IMR-90 (cell line): ENCODE data around the gene PRAMEF4. TPM values are rescaled to one million over a fixed set of nuclear protein-coding genes. Genes with fewer than 3 reads are reported as not detected.
"Not testable (repeated sequence)": the region's sequence is repeated elsewhere in the genome, so short reads cannot be mapped to it uniquely, and the experiment has no call there.

Experiments used
- ATAC-seq: fragments of 200-7000 bp; cut with Tn5 transposase; 2 replicates; pipeline ENCODE4 v1.9.1; 2020; ENCODE audit warnings: low read depth, mild to moderate bottlenecking, moderate library complexity
- BruUV-seq: library from RNA; stranded (reverse); fragments of 400-500 nt; replicated peaks from 2 replicates; lab custom pipeline; 2021; lab: Mats Ljungman, UMichigan
- CTCF ChIA-PET: fragments of 300-600 bp; formaldehyde crosslinking; extraction: SDS; loops from one replicate; lab custom pipeline; 2021; ENCODE audit warnings: antibody characterized with exemption; lab: Yijun Ruan, JAX
- POLR2A ChIA-PET: fragments of 300-600 bp; sonication (Branson Sonifier 250); formaldehyde crosslinking; loops from one replicate; lab custom pipeline; 2022; ENCODE audit warnings: antibody characterized with exemption; ENCODE audit not compliant: unreplicated experiment; lab: Charles Lee
- DNase-seq: peaks from one replicate; pipeline ENCODE4 v3.0.0; 2013
- H2AFZ ChIP-seq: replicated peaks from 2 replicates; pipeline ENCODE3; 2013; ENCODE audit warnings: low read length, mild to moderate bottlenecking; ENCODE audit not compliant: poor library complexity
- H2AK5ac ChIP-seq: 2 replicates; pipeline ENCODE4 v1.6.1; 2013; ENCODE audit warnings: low read depth, low read length, inconsistent platforms
- H2AK9ac ChIP-seq: replicated peaks from 2 replicates; pipeline ENCODE3; 2013; ENCODE audit warnings: mild to moderate bottlenecking, low read depth, low read length, moderate library complexity; ENCODE audit not compliant: poor library complexity
- H2BK120ac ChIP-seq: 2 replicates; pipeline ENCODE4 v1.6.1; 2013; ENCODE audit warnings: low read depth, low read length, inconsistent platforms
- H2BK15ac ChIP-seq: 3 replicates; pipeline ENCODE4 v1.6.1; 2013; ENCODE audit warnings: low read depth, low read length, inconsistent platforms
- H2BK20ac ChIP-seq: 2 replicates; pipeline ENCODE4 v1.6.1; 2013; ENCODE audit warnings: low read depth, mild to moderate bottlenecking, inconsistent platforms, low read length, moderate library complexity
- H2BK5ac ChIP-seq: 2 replicates; pipeline ENCODE4 v1.6.1; 2013; ENCODE audit warnings: mild to moderate bottlenecking, low read depth, low read length, inconsistent platforms; ENCODE audit not compliant: poor library complexity, severe bottlenecking
- H3K14ac ChIP-seq: replicated peaks from 2 replicates; pipeline ENCODE4 v1.6.1; 2013; ENCODE audit warnings: low read depth, low read length, inconsistent platforms
- H3K18ac ChIP-seq: 2 replicates; pipeline ENCODE4 v1.6.1; 2013; ENCODE audit warnings: low read depth, low read length, control low read depth
- H3K23ac ChIP-seq: 2 replicates; pipeline ENCODE4 v1.6.1; 2013; ENCODE audit warnings: low read depth, low read length, inconsistent platforms
- H3K27ac ChIP-seq: 2 replicates; pipeline ENCODE4 v1.5.1; 2013; ENCODE audit warnings: mild to moderate bottlenecking, control low read depth, low read length; ENCODE audit not compliant: insufficient read depth
- H3K27me3 ChIP-seq: 2 replicates; pipeline ENCODE4 v1.6.1; 2013; ENCODE audit warnings: low read length; ENCODE audit not compliant: control insufficient read depth, insufficient read depth
- H3K36me3 ChIP-seq: 2 replicates; pipeline ENCODE4 v1.6.1; 2013; ENCODE audit warnings: low read length, mixed read lengths; ENCODE audit not compliant: control insufficient read depth, insufficient read depth
- H3K4ac ChIP-seq: 2 replicates; pipeline ENCODE4 v1.6.1; 2013; ENCODE audit warnings: low read depth, low read length, inconsistent platforms
- H3K4me1 ChIP-seq: 2 replicates; pipeline ENCODE4 v1.6.1; 2013; ENCODE audit warnings: low read length, mixed read lengths; ENCODE audit not compliant: control insufficient read depth, insufficient read depth
- H3K4me2 ChIP-seq: 2 replicates; pipeline ENCODE4 v1.6.1; 2013; ENCODE audit warnings: low read depth, mild to moderate bottlenecking, control low read depth, low read length, moderate library complexity
- H3K4me3 ChIP-seq: 2 replicates; pipeline ENCODE4 v1.5.1; 2013; ENCODE audit warnings: low read depth, mild to moderate bottlenecking, control low read depth, low read length, moderate library complexity; ENCODE audit not compliant: insufficient read depth
- H3K56ac ChIP-seq: 2 replicates; pipeline ENCODE4 v1.6.1; 2013; ENCODE audit warnings: low read length, inconsistent platforms; ENCODE audit not compliant: insufficient read depth; ENCODE audit errors: extremely low read depth
- H3K79me1 ChIP-seq, 2 experiments: 2 replicates each; pipeline ENCODE4 v1.6.1; 2013; ENCODE audit warnings: low read length in 2 of 2, inconsistent platforms in 1 of 2, low read depth in 1 of 2
- H3K9ac ChIP-seq: 2 replicates; pipeline ENCODE4 v1.6.1; 2013; ENCODE audit warnings: low read depth, low read length, control low read depth
- H3K9me1 ChIP-seq: 2 replicates; pipeline ENCODE4 v1.6.1; 2013; ENCODE audit warnings: low read length, inconsistent platforms; ENCODE audit not compliant: insufficient read depth
- H3K9me3 ChIP-seq: 2 replicates; pipeline ENCODE4 v1.6.1; 2013; ENCODE audit warnings: low read length; ENCODE audit not compliant: control insufficient read depth, insufficient read depth
- H4K20me1 ChIP-seq: 2 replicates; pipeline ENCODE4 v1.6.1; 2013; ENCODE audit warnings: low read length, inconsistent platforms; ENCODE audit not compliant: insufficient read depth
- H4K5ac ChIP-seq: 2 replicates; pipeline ENCODE4 v1.6.1; 2013; ENCODE audit warnings: mild to moderate bottlenecking, low read depth, low read length, control low read depth
- H4K8ac ChIP-seq, 2 experiments: 2 replicates each; pipeline ENCODE4 v1.6.1; 2013; ENCODE audit warnings: low read depth in 2 of 2, low read length in 2 of 2, control low read depth in 1 of 2, inconsistent platforms in 1 of 2
- H4K91ac ChIP-seq: 2 replicates; pipeline ENCODE4 v1.6.1; 2013; ENCODE audit warnings: low read depth, low read length, inconsistent platforms; ENCODE audit not compliant: insufficient read depth
- WGBS, 2 experiments: methylation state at CpG; one replicate each; pipeline versions ENCODE4 v1.1.5 to v1.1.7; 2013; ENCODE audit warnings: missing lambda C conversion rate in 2 of 2; ENCODE audit not compliant: insufficient read length in 1 of 2; ENCODE audit errors: extremely low coverage in 2 of 2; 5-methylcytosine and 5-hydroxymethylcytosine counted together
- dilution Hi-C: fragments of 300-500 bp; cut with HindIII; formaldehyde crosslinking; loops from one replicate; pipeline ENCODE4 v1.14.3; 2018; ENCODE audit warnings: low sequenced_read_pairs; ENCODE audit not compliant: unreplicated experiment
- in situ Hi-C: fragments of 300-500 bp; cut with MboI; formaldehyde crosslinking; loops from 3 replicates; pipeline ENCODE4 v1.14.3; 2019; ENCODE audit warnings: low sequenced_read_pairs, inconsistent platforms, mixed read lengths
- intact Hi-C: fragments of 100-400 bp; cut with micrococcal nuclease; formaldehyde crosslinking; loops from 2 replicates; pipeline ENCODE4 v1.10.0; 2022
- polyA plus RNA-seq, 3 experiments: library from polyadenylated mRNA; depleted of rRNA; stranded (reverse); fragments of >200 nt; gene quantifications; 2 replicates each; pipeline ENCODE4 v1.2.3, GENCODE V29; 2012; ENCODE audit warnings: low replicate concordance in 1 of 3
- total RNA-seq: library from RNA; depleted of rRNA; stranded (reverse); fragments of >200 nt; gene quantifications from 2 replicates; pipeline ENCODE4 v1.2.3, GENCODE V29; 2012

PRAMEF4 gene
- total and polyA plus RNA-seq, 2 of the 4 experiments (the other 2 are of a cell fraction), result not detected

DNA sequence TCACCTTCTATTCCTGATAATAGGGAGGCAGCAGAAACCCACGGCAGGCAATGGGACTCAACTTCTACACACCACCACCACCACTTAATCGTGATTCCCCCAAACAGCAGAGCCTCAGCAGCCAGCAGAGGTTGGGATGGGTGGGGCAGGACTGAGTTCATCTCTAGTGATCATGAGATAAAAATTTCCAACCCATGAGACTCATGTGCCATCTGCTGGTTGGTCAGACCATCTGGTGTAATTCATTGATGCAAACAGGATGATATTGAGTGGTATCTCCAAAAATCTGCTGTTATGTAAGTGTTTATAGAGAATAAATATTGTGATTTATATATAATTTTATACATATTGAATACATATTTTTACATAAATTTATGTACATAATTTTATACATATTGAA, 35.7 kb upstream of the PRAMEF4 start:
- H3K4ac ChIP-seq, H2BK5ac ChIP-seq, H3K9me1 ChIP-seq, CTCF ChIA-PET, H2AK9ac ChIP-seq, H3K4me1 ChIP-seq, H2AFZ ChIP-seq, H3K18ac ChIP-seq, POLR2A ChIA-PET, H2AK5ac ChIP-seq, DNase-seq, H4K8ac ChIP-seq, H4K5ac ChIP-seq, H3K23ac ChIP-seq, BruUV-seq, H3K4me2 ChIP-seq, H3K56ac ChIP-seq, H2BK20ac ChIP-seq, in situ Hi-C loops, H3K27ac ChIP-seq, H3K9me3 ChIP-seq, H2BK15ac ChIP-seq, intact Hi-C loops, H4K91ac ChIP-seq, H3K4me3 ChIP-seq, H3K14ac ChIP-seq, H3K36me3 ChIP-seq, dilution Hi-C loops, H3K79me1 ChIP-seq, H3K27me3 ChIP-seq, H3K9ac ChIP-seq, H4K20me1 ChIP-seq, ATAC-seq, H2BK120ac ChIP-seq: not testable (repeated sequence)
- WGBS, 2 experiments, result no CpG with 5 or more reads among the region's 2 CpGs

DNA sequence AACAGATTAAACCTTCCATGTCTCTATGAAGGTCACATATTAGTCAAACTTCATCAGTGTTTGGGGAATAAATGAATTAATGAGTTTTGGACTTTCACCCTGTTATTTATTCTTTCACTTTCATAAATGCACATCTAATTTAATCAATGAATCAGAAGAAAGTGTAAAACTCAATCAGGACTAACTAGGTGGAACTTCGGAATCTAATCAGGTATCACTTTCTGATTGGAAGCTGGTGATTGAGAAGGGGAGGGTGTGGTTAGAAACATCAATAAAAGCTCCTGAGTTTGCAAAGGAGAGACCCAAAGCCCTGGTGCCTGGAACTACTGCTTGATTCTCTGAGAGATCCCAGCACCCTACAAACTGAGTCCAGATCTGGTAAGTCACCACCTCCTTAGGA, 30.3 kb upstream of the PRAMEF4 start, which contains the start of gene PRAMEF7:
PRAMEF7 (plus strand) TSS at position 301 of the 400 bp plus-strand sequence. CDS start 1,083 bp downstream, outside the sequence.
- H4K8ac ChIP-seq, H3K27ac ChIP-seq, H3K56ac ChIP-seq, H3K27me3 ChIP-seq, in situ Hi-C loops, H3K18ac ChIP-seq, dilution Hi-C loops, POLR2A ChIA-PET, H4K20me1 ChIP-seq, H4K91ac ChIP-seq, H3K14ac ChIP-seq, H3K4me3 ChIP-seq, H2AK5ac ChIP-seq, intact Hi-C loops, BruUV-seq, H2BK5ac ChIP-seq, H2AK9ac ChIP-seq, H2BK15ac ChIP-seq, ATAC-seq, CTCF ChIA-PET, H3K79me1 ChIP-seq, H3K4ac ChIP-seq, H2AFZ ChIP-seq, H3K9me3 ChIP-seq, DNase-seq, H3K23ac ChIP-seq, H3K9me1 ChIP-seq, H2BK120ac ChIP-seq, H2BK20ac ChIP-seq, H4K5ac ChIP-seq, H3K36me3 ChIP-seq, H3K9ac ChIP-seq, H3K4me2 ChIP-seq, H3K4me1 ChIP-seq: not testable (repeated sequence)
- WGBS, 2 experiments, result no CpG with 5 or more reads among the region's 1 CpG
